GM12878 (cell line): ENCODE measurements around the gene SHC2. TPM values are rescaled to one million over a fixed set of nuclear protein-coding genes. Genes with fewer than 3 reads are reported as not detected.
A peak's percentile ranks its signal among the peaks of the same experiment; 100 is the strongest.

Experiments
- BACH1 ChIP-seq: fragments of 450-650 bp; IDR thresholded peaks from 2 replicates; pipeline ENCODE4 v1.6.1; 2017; ENCODE audit warnings: mild to moderate bottlenecking, borderline replicate concordance
- CBFB ChIP-seq: IDR thresholded peaks from 2 replicates; pipeline ENCODE4 v1.6.1; 2016; ENCODE audit warnings: antibody characterized with exemption, low read depth
- CBX3 ChIP-seq: fragments of 200-600 bp; sonication (generic); IDR thresholded peaks from 2 replicates; pipeline ENCODE4 v1.6.1; 2016; ENCODE audit warnings: low read depth, borderline replicate concordance
- CTCF ChIP-seq, 3 experiments: IDR thresholded peaks in 2 of 3; conservative IDR thresholded peaks in 1 of 3; 2 replicates each; pipeline ENCODE4 v1.5.1; 2011; ENCODE audit warnings: low read depth in 3 of 3, low read length in 3 of 3, mild to moderate bottlenecking in 3 of 3, control low read depth in 2 of 3, moderate library complexity in 2 of 3, inconsistent platforms in 1 of 3, mixed read lengths in 1 of 3; ENCODE audit not compliant: control insufficient read depth in 2 of 3, insufficient read depth in 1 of 3; ENCODE audit errors: extremely low read depth in 1 of 3
- FOXK2 ChIP-seq: fragments of 450-650 bp; IDR thresholded peaks from 2 replicates; pipeline ENCODE4 v1.6.1; 2017; ENCODE audit warnings: mild to moderate bottlenecking, moderate library complexity
- GATAD2B ChIP-seq: fragments of 450-650 bp; conservative IDR thresholded peaks from 2 replicates; pipeline ENCODE4 v1.6.1; 2017; ENCODE audit warnings: low read depth, mild to moderate bottlenecking, moderate library complexity
- IRF4 ChIP-seq: IDR thresholded peaks from 2 replicates; pipeline ENCODE4 v1.6.1; 2011; ENCODE audit warnings: low read depth, low read length
- KAT2A ChIP-seq: conservative IDR thresholded peaks from 2 replicates; pipeline ENCODE4 v1.6.1; 2011; ENCODE audit warnings: low read depth, low read length; ENCODE audit not compliant: control insufficient read depth
- NRF1 ChIP-seq: conservative IDR thresholded peaks from 2 replicates; pipeline ENCODE4 v1.6.1; 2011; ENCODE audit warnings: mild to moderate bottlenecking, low read depth, low read length, improper control_type of control experiment
- PAX5 ChIP-seq: IDR thresholded peaks from 2 replicates; pipeline ENCODE4 v1.6.1; 2011; ENCODE audit warnings: low read depth, low read length, borderline replicate concordance
- PKNOX1 ChIP-seq: fragments of 450-650 bp; IDR thresholded peaks from 2 replicates; pipeline ENCODE4 v1.6.1; 2016; ENCODE audit warnings: mild to moderate bottlenecking
- POLR2A ChIP-seq: IDR thresholded peaks from 2 replicates; pipeline ENCODE4 v1.6.1; 2011; ENCODE audit warnings: low read depth, mild to moderate bottlenecking, low read length
- POLR2AphosphoS2 ChIP-seq: IDR thresholded peaks from 2 replicates; pipeline ENCODE4 v1.6.1; 2011; ENCODE audit warnings: low read depth, mild to moderate bottlenecking, low read length, improper control_type of control experiment, moderate library complexity
- RAD21 ChIP-seq: IDR thresholded peaks from 2 replicates; pipeline ENCODE4 v1.6.1; 2011; ENCODE audit warnings: mild to moderate bottlenecking, low read depth, low read length, moderate library complexity; ENCODE audit not compliant: insufficient read depth
- RB1 ChIP-seq: fragments of 450-650 bp; formaldehyde crosslinking; IDR thresholded peaks from 2 replicates; pipeline ENCODE4 v1.6.1; 2017; ENCODE audit warnings: mild to moderate bottlenecking, borderline replicate concordance
- RBBP5 ChIP-seq: fragments of 200-600 bp; sonication (generic); conservative IDR thresholded peaks from 2 replicates; pipeline ENCODE4 v1.6.1; 2016
- RCOR1 ChIP-seq: conservative IDR thresholded peaks from 2 replicates; pipeline ENCODE4 v1.6.1; 2012; ENCODE audit warnings: low read depth, low read length, improper control_type of control experiment
- SMARCA5 ChIP-seq: fragments of 450-650 bp; IDR thresholded peaks from 2 replicates; pipeline ENCODE4 v1.6.1; 2017; ENCODE audit warnings: mild to moderate bottlenecking
- SUZ12 ChIP-seq: fragments of 200-600 bp; sonication (generic); IDR thresholded peaks from one replicate; pipeline ENCODE4 v1.6.1; 2018; ENCODE audit warnings: antibody characterized with exemption, mild to moderate bottlenecking; ENCODE audit not compliant: unreplicated experiment
- TAF1 ChIP-seq: IDR thresholded peaks from 2 replicates; pipeline ENCODE4 v1.6.1; 2011; ENCODE audit warnings: mild to moderate bottlenecking, low read depth, low read length, borderline replicate concordance
- TCF12 ChIP-seq: IDR thresholded peaks from 2 replicates; pipeline ENCODE4 v1.6.1; 2011; ENCODE audit warnings: low read depth, mild to moderate bottlenecking, low read length
- ZBTB33 ChIP-seq: fragments of 450-650 bp; IDR thresholded peaks from 2 replicates; pipeline ENCODE4 v1.6.1; 2017; ENCODE audit warnings: mild to moderate bottlenecking
- ZBTB4 ChIP-seq: fragments of 450-650 bp; formaldehyde crosslinking; IDR thresholded peaks from 2 replicates; pipeline ENCODE4 v1.4.0; 2022; ENCODE audit warnings: mild to moderate bottlenecking, moderate library complexity
- polyA plus RNA-seq, 11 experiments: library from polyadenylated mRNA; depleted of rRNA in 4 of 11; unstranded in 6 of 11; stranded (reverse) in 5 of 11; fragments of >200 nt; fragmentation: Nextera tagmentation in 4 of 11; fragmentation: Illumina TruSeq in 1 of 11; extraction: Ambion mirVana in 4 of 11; extraction: Trizol in 1 of 11; gene quantifications; 1 replicate in 1 of 11; 2 replicates in 10 of 11; pipeline versions ENCODE4 v1.2.1 to v1.2.3, GENCODE V29; 2011 to 2016; ENCODE audit warnings: inconsistent platforms in 2 of 11, missing spikeins in 2 of 11, low read depth in 1 of 11
- total RNA-seq, 4 experiments: library from RNA; depleted of rRNA in 3 of 4; stranded (reverse); fragments of >200 nt in 3 of 4; fragmentation: Illumina TruSeq in 1 of 4; extraction: Trizol in 1 of 4; gene quantifications; 2 replicates each; pipeline versions ENCODE4 v1.2.1 to v1.2.3, GENCODE V29; 2013 to 2021

The SHC2 gene
- total and polyA plus RNA-seq, 10 of the 15 experiments (the other 5 are each of a cell fraction or from before 2014, with no cell fraction given) = 0.08 TPM; not detected in 9

- TF ChIP-seq BACH1 (peak; percentile 84), NRF1 (peak; percentile 74), PKNOX1 (peak; percentile 76), CBFB (peak; percentile 81; the same call in 1 of the 2 replicates), ZBTB4 (no peak), TAF1 (peak; percentile 25; the same call in 1 of the 2 replicates), POLR2A (peak; percentile 76), SMARCA5 (peak; percentile 99), RB1 (peak; percentile 88; the same call in 1 of the 2 replicates), SUZ12 (no peak), CBX3 (no peak), PAX5 (no peak), RAD21 (peak; percentile 56), ZBTB33 (no peak), RBBP5 (no peak), GATAD2B (peak; percentile 99), RCOR1 (0 out of 2 replicates have a peak, but pooled peaks have one; percentile 30), FOXK2 (no peak), KAT2A (no peak), TCF12 (peak; percentile 46; the same call in 1 of the 2 replicates), POLR2AphosphoS2 (0 out of 2 replicates have a peak, but pooled peaks have one; percentile 10), CTCF (IDR thresholded peaks at IDR 0.05 in 2 of 3, conservative IDR thresholded peaks at IDR 0.05 in 1 of 3; ENCODE audit: control insufficient read depth in 2 of 3, extremely low read depth in 1 of 3, insufficient read depth in 1 of 3, low read depth in 3 of 3, low read length in 3 of 3) (peak; percentile 97 to 99 (median 98)), IRF4 (0 out of 2 replicates have a peak, but pooled peaks have one; percentile 7)
Measured at GRCh38 chr19:506404-507285, 45.8 kb upstream of the SHC2 start (continued).
